Pancreas (tissue), 10 donors: ENCODE measurements around the gene SPATA3. TPM values are rescaled to one million over a fixed set of nuclear protein-coding genes. Genes with fewer than 3 reads are reported as not detected.

Experiments
- ATAC-seq, 4 donors: fragments of 200-7000 bp; cut with Tn5 transposase; one replicate each; pipeline versions ENCODE4 v1.8.0 to v1.9.1; 2020; ENCODE audit warnings: mild to moderate bottlenecking in 4 of 4, moderate library complexity in 4 of 4
- DNase-seq, 6 donors: peaks; one replicate each; pipeline ENCODE4 v3.0.0-alpha.2; 2020
- FAIRE-seq: peaks from 2 replicates; lab custom pipeline; 2012; peaks lifted over from hg19 to GRCh38; lab: Jason Lieb, UNC
- H3K27ac ChIP-seq, 4 donors: fragments of 200-600 bp; sonication (generic); 1 replicate in 3 of 4; 2 replicates in 1 of 4; pipeline versions ENCODE4 v1.5.0 to v1.8.0; 2020
- H3K27me3 ChIP-seq, 4 donors: fragments of 200-600 bp; one replicate each; pipeline ENCODE4 v1.8.0; 2021
- H3K36me3 ChIP-seq, 3 donors: fragments of 200-600 bp; sonication (generic) in 1 of 3; one replicate each; pipeline versions ENCODE4 v1.5.0 to v1.8.0; 2020 to 2021
- H3K4me1 ChIP-seq, 3 donors: fragments of 200-600 bp; one replicate each; pipeline ENCODE4 v1.8.0; 2021
- H3K4me3 ChIP-seq, 4 donors: fragments of 200-600 bp; sonication (generic) in 2 of 4; one replicate each; pipeline versions ENCODE4 v1.5.0 to v1.8.0; 2020 to 2021
- H3K9me3 ChIP-seq, 4 donors: fragments of 200-600 bp; one replicate each; pipeline ENCODE4 v1.8.0; 2021
- CTCF ChIP-seq, 4 donors: fragments of 200-600 bp; sonication (generic) in 3 of 4; IDR thresholded peaks; one replicate each; pipeline versions ENCODE4 v1.5.0 to v1.8.0; 2021; ENCODE audit warnings: antibody characterized with exemption in 4 of 4
- WGBS, 2 donors: extraction: QIAGEN DNeasy Blood & Tissue Kit; methylation state at CpG; one replicate each; pipeline ENCODE4 v1.1.7; 2013; 5-methylcytosine and 5-hydroxymethylcytosine counted together
- intact Hi-C, 3 donors: fragments of 100-400 bp; cut with DNase I; formaldehyde crosslinking; loops; one replicate each; pipeline versions ENCODE4 v1.11.1 to v1.14.2; 2022
- polyA plus RNA-seq, 2 donors: library from polyadenylated mRNA; stranded (reverse); fragments of 200-250 nt; gene quantifications; one replicate each; pipeline ENCODE4 v1.2.3, GENCODE V29; 2013
- total RNA-seq, 6 donors: library from RNA; stranded (reverse); fragmentation: NEBNext Ultra II Directional in 4 of 6; extraction: Animal tissue kit (Norgen Biotek cat#: 25700) in 4 of 6; gene quantifications; one replicate each; pipeline versions ENCODE4 v1.2.1 to v1.2.4, GENCODE V29; 2021 to 2023
- donor health status: healthy with polysubstance abuse.
- donor health status: DM: no; HTN: no; CAD: no; lungs with moderate emphysema.
- donor health status: DM: no; HTN: no; CAD: no.
- donor health status: control.
- donor health status: control.
- donor health status: Bipolar disorder and iron deficiency.
- donor health status: DM: yes; HTN: yes; CAD: no.
- donor health status: DM: no; HTN: no; CAD: no.
- donor health status: DM: no; HTN: no; CAD: no.
- donor health status: DM: yes; HTN: yes; CAD: no.

Gene SPATA3
- total and polyA plus RNA-seq, 8 donors, result not detected

GRCh38 chr2:231049286-231050017 is 53.5 kb downstream of the SPATA3 start:
- Histone ChIP-seq H3K27ac (peak overlapping the region; percentile 6 to 86 (median 76)), H3K4me1 (peaks cover 33 to 51% (median 42%) of the 10 kb centered on the region in 3 donors), H3K27me3 (no peaks in the 10 kb centered on the region), H3K4me3 (no peak overlapping the region), H3K9me3 (no peaks in the 10 kb centered on the region), H3K36me3 (no peaks in the 10 kb centered on the region)
- WGBS, 2 donors, result 64 to 72% methylated on average over 12 of the region's 12 CpGs
- DNase-seq (no peak), ATAC-seq (no peak), FAIRE-seq (no peak)
- intact Hi-C loops, result no loop called here
- no peak for TF ChIP-seq CTCF (IDR thresholded peaks at IDR 0.05)

- FAIRE-seq (peak; percentile 37), DNase-seq (peak; percentile 74 to 89 (median 86)), ATAC-seq (peak; percentile 72 to 87 (median 86))
- no peaks in the 10 kb centered on the region for H3K36me3 ChIP-seq
- peaks cover 33 to 51% (median 42%) of the 10 kb centered on the region in 3 donors for H3K4me1 ChIP-seq
- H3K27me3 ChIP-seq, result no peaks in the 10 kb centered on the region
- WGBS, 2 donors, result 8 to 9% methylated on average over 9 of the region's 9 CpGs
- H3K27ac ChIP-seq, result peak overlapping the region; percentile 31 to 86 (median 76)
- TF ChIP-seq CTCF (IDR thresholded peaks at IDR 0.05), result no peak
- no peaks in the 10 kb centered on the region for H3K9me3 ChIP-seq
- intact Hi-C loops, result no loop called here
- H3K4me3 ChIP-seq, result no peak overlapping the region
These were observed 54.3 kb downstream of the SPATA3 start for GRCh38 chr2:231050018-231050901.

- DNase-seq (peak in 1 of 6 donors; percentile 73), ATAC-seq (no peak), FAIRE-seq (no peak)
- WGBS, 2 donors, result 44 to 50% methylated on average over 5 of the region's 5 CpGs
- H3K4me1 ChIP-seq, result peaks cover 33 to 51% (median 42%) of the 10 kb centered on the region in 3 donors
- H3K4me3 ChIP-seq, result no peak overlapping the region
- H3K36me3 ChIP-seq, result no peaks in the 10 kb centered on the region
- no peaks in the 10 kb centered on the region for H3K9me3 ChIP-seq
- intact Hi-C loops, result no loop called here
- H3K27ac ChIP-seq, result peak overlapping the region; percentile 31 to 86 (median 76)
- H3K27me3 ChIP-seq, result no peaks in the 10 kb centered on the region
- no peak for TF ChIP-seq CTCF (IDR thresholded peaks at IDR 0.05)
These were observed 55.2 kb downstream of the SPATA3 start for GRCh38 chr2:231051116-231051515.

GRCh38 chr2:231052494-231053451 is 56.9 kb downstream of the SPATA3 start:
- H3K4me1 ChIP-seq, result peaks cover 35 to 48% (median 39%) of the 10 kb centered on the region in 3 donors
- no peaks in the 10 kb centered on the region for H3K36me3 ChIP-seq
- intact Hi-C loops, result no loop called here
- TF ChIP-seq CTCF (IDR thresholded peaks at IDR 0.05), result peak; percentile 85 to 94 (median 91)
- peak; percentile 72 to 93 (median 84) for DNase-seq
- peak overlapping the region; percentile 17 to 62 (median 42) for H3K4me3 ChIP-seq
- peak; percentile 65 to 82 (median 74) for ATAC-seq
- H3K27ac ChIP-seq, result peak overlapping the region in 3 of 4 donors; percentile 1 to 47 (median 6)
- no peak for FAIRE-seq
- H3K27me3 ChIP-seq, result no peaks in the 10 kb centered on the region
- WGBS, 2 donors, result 5 to 6% methylated on average over 61 to 62 of the region's 62 CpGs
- no peaks in the 10 kb centered on the region for H3K9me3 ChIP-seq
